Inflammatory macrophage treated with lipopolysaccharide for 1 hour (primary cell): ENCODE results near the gene PPP2R1A.
A peak's percentile ranks its signal among the peaks of the same experiment; 100 is the strongest.
"Not testable (repeated sequence)": the region's sequence is repeated elsewhere in the genome, so short reads cannot be mapped to it uniquely, and the experiment has no call there.

Source experiments
- DNase-seq, 2 donors: peaks; one replicate each; pipeline ENCODE4 v3.0.0-alpha.2; 2020 to 2022

PPP2R1A gene

GRCh38 chr19:52248241-52248640 is 58.4 kb downstream of the PPP2R1A start:
- DNase-seq = peak; percentile 52 to 76

- no peak for DNase-seq
These were observed 68.6 kb downstream of the PPP2R1A start for GRCh38 chr19:52258426-52258825.

- not testable (repeated sequence) for DNase-seq
These were observed 75.7 kb downstream of the PPP2R1A start for GRCh38 chr19:52265556-52265955.

GRCh38 chr19:52269338-52270261 is 79.7 kb downstream of the PPP2R1A start, which contains the start of gene ZNF766:
ZNF766 (plus strand) TSS chr19:52269587; CDS start chr19:52269614, 27 bp downstream.
- DNase-seq = peak; percentile 94 to 98

GRCh38 chr19:52270266-52270885 is 80.5 kb downstream of the PPP2R1A start:
- DNase-seq = peak; percentile 7 to 32

- DNase-seq = no peak
These were observed 83.4 kb downstream of the PPP2R1A start for GRCh38 chr19:52273301-52273700.

GRCh38 chr19:52274191-52274590 is 84.3 kb downstream of the PPP2R1A start:
- no peak for DNase-seq

GRCh38 chr19:52275988-52276387 is 86.1 kb downstream of the PPP2R1A start:
- DNase-seq = no peak

- DNase-seq = no peak
These were observed 87.6 kb downstream of the PPP2R1A start for GRCh38 chr19:52277471-52277870.
